Stimulated activated CD8-positive, alpha-beta memory T cell treated with anti-CD3 and anti-CD28 coated beads, Interleukin-7, amount 100 ng/mL, for 1 hour (primary cell): ENCODE measurements around the gene VEGFB.

Source experiments
- DNase-seq, 2 donors: peaks; one replicate each; pipeline ENCODE4 v3.0.0-alpha.2; 2020; ENCODE audit warnings: low read depth in 2 of 2

The VEGFB gene, protein sequence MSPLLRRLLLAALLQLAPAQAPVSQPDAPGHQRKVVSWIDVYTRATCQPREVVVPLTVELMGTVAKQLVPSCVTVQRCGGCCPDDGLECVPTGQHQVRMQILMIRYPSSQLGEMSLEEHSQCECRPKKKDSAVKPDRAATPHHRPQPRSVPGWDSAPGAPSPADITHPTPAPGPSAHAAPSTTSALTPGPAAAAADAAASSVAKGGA

GRCh38 chr11:64233913-64234586, at the start of gene VEGFB:
VEGFB (plus strand) TSS chr11:64234584; CDS start chr11:64234834, 250 bp downstream.
- DNase-seq = no peak

DNA sequence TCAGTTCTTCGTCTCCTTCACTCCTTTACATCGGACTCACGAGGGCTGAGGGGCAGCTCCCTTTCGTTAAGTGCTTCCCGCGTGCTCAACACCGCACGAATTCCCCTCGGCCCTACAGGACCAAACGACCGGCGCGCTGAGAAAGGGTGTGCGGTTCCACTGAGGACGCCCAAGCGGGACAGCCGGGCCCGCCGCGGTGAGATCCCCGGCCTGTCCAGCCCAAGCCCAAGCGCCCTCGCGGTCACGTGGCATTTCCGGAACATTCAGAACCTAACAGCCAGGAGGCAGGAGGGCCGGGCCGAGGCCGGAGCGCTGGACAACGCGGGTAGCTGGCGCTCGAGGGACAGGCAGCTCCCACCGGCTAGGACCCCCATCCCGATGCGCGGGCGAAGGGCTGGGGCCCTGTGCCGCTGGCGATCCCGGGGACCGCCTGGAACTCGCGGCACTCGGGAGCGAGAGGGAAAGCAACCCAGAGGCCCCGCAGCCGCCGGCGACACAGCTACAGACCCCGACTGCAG, 49.1 kb upstream of the VEGFB start:
- DNase-seq = no peak

DNA sequence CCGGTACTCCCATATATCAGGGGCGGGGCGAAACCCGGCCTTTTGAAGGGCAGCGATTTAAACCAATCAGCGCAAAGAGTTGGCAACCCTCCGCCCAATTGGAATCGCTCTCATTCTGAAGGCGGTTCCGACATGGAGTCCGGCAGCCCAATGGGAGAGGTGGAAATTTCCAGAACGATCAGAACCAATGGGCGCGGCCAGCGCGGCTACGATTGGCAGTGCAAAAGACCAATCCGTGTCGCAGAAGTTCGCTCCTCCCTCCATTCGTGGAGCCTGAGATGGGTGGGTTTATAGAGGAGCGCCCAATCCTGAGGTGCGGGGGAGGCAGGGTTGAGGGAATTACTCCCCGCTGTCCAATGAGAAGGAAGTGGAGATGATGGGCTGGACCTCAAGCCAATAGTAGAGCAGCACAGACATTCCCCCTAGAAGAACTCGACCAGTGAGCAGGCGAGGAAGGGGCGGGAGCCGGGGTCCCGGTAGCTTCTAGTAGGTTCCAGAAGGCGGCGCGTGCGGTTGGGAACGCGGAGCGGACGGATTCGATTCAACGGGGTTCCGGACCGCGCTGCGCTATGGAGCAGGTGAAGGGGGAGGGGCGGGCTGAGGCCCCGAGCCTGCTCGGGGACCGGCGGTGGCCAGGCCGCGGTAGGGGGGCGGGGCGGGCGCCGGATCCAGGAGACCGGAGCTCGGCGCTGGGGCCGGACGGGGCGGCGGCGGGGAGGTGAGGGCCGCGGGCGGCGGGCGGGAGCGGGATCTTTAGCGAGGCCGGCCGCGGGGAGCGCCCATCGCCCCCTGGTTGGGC, 48.5 kb upstream of the VEGFB start, which contains the start of gene STIP1:
TSS of gene STIP1 (plus strand) at position 479 of the 799 bp plus-strand sequence. CDS start at position 570, 91 bp downstream.
- DNase-seq = peak; percentile 95 to 97

- no peak for DNase-seq
Observed at GRCh38 chr11:64186492-64187165, 47.8 kb upstream of the VEGFB start.

GRCh38 chr11:64192434-64192833, 42.0 kb upstream of the VEGFB start:
- DNase-seq = no peak

GRCh38 chr11:64196626-64197025, 37.8 kb upstream of the VEGFB start:
- DNase-seq = no peak

- DNase-seq = no peak
Observed at GRCh38 chr11:64198511-64198910, 35.9 kb upstream of the VEGFB start.

DNA sequence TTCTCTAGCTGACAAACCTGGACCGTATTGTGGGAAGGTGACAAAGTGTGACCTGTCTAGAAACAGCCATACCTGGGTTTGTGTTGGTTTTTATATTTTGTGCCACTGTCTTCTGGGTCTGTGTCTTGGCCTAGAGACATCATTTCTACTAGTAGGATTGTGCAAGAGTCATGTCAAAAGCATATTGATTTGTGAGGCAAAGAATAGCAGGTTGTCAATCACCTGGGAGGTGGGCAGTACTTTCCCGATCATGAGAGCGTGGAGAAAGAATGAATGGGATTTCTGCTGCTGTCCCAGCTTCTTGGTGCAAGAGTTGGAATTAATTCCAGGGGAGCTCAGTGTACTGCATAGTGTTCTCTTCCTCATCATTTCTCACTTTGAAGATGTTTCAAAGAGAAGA, 32.8 kb upstream of the VEGFB start:
- no peak for DNase-seq

DNA sequence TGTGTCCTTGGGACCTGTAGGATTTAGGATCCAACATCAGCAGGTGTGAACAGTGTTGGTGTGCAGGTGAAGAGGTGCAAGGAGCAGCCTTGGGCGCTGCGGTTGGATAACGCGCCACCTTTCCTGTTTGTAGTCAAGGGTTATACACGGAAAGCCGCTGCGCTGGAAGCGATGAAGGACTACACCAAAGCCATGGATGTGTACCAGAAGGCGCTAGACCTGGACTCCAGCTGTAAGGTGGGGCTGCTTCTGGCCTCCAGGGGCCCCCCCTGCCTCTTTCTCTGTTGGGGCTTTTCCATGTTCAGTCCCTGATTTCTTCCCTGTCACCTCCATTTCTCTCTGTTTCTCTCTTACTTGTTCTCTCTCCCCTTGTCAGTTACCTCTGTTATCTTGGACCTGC, 31.4 kb upstream of the VEGFB start:
- no peak for DNase-seq

DNA sequence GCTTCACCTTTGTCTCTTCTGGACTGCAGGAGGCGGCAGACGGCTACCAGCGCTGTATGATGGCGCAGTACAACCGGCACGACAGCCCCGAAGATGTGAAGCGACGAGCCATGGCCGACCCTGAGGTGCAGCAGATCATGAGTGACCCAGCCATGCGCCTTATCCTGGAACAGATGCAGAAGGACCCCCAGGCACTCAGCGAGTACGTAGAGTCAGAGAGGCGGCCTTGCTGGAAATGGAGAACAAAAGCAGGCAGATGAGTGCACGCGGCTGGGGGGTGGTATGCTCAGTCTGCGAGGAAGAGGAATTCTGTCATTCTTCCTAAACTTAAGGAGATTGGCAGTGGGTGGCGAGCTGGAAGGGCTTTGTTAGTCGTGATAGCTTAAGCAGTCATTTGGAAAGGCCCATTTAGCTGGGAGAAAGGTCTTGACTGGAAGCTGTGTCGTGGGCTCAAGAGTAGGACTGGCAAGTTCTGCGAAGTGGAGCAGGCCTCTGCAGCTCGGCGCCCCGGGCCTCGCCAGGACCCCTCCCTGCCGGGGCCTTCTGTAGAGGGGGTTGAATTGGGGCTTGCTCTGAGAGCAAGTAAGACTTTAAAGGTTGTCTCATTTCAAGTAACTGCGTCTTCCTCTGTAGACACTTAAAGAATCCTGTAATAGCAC, 30.8 kb upstream of the VEGFB start:
- no peak for DNase-seq

DNA sequence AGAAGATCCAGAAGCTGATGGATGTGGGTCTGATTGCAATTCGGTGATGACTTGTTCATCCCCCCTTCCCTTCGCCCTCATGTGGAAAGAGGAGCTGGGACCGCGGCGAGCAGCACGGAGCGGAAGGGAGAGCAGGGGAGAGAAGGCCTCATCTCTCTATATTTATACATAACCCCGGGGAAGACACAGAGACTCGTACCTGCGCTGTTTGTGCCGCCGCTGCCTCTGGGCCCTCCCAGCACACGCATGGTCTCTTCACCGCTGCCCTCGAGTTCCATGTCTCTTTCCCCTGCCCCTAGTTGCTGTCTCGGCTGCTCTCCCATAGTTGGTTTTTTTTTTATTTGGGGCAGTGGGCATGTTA, 30.3 kb upstream of the VEGFB start:
- DNase-seq = no peak

- peak; percentile 63 to 73 for DNase-seq
Observed at GRCh38 chr11:64204464-64204989, 29.9 kb upstream of the VEGFB start.

GRCh38 chr11:64206457-64207255, 27.7 kb upstream of the VEGFB start, which contains the start of gene FERMT3:
FERMT3 (plus strand) TSS chr11:64206721; CDS start chr11:64207365, 644 bp downstream.
- DNase-seq = no peak

DNA sequence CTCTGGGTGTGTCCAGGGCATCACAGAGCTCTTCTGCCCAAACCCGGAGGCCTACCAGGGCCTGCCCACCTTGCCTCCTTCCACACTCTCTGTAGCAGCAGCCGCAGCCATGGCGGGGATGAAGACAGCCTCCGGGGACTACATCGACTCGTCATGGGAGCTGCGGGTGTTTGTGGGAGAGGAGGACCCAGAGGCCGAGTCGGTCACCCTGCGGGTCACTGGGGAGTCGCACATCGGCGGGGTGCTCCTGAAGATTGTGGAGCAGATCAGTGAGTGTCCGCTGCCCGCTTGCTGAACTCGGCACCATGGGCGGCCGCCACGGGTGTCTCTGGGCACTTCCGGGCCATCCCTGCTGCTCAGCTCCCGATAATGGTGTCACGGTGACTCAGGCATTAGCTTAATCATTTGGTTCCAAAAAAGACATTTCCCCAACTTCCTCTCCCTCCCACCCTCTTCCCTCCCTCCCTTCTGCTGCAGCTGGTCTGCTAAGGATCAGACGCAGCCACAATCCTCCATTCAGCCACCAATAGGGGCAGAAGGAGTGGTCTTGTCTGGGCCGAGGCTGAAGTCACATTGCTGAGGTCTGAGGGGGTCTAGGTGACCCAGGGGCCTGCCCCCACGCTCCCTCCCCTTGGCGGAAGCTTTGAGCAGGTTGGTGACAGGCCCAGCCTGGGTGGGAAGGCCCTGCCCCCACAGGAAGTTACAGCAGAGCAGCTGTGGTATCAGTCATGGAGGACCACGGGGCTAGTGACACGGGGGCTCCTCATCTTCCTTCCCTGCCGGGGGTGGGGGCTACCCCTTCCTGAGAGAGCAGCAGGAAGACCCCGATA, 26.9 kb upstream of the VEGFB start:
- DNase-seq = peak; percentile 54 to 60

GRCh38 chr11:64208086-64208795, 26.1 kb upstream of the VEGFB start:
- no peak for DNase-seq

DNA sequence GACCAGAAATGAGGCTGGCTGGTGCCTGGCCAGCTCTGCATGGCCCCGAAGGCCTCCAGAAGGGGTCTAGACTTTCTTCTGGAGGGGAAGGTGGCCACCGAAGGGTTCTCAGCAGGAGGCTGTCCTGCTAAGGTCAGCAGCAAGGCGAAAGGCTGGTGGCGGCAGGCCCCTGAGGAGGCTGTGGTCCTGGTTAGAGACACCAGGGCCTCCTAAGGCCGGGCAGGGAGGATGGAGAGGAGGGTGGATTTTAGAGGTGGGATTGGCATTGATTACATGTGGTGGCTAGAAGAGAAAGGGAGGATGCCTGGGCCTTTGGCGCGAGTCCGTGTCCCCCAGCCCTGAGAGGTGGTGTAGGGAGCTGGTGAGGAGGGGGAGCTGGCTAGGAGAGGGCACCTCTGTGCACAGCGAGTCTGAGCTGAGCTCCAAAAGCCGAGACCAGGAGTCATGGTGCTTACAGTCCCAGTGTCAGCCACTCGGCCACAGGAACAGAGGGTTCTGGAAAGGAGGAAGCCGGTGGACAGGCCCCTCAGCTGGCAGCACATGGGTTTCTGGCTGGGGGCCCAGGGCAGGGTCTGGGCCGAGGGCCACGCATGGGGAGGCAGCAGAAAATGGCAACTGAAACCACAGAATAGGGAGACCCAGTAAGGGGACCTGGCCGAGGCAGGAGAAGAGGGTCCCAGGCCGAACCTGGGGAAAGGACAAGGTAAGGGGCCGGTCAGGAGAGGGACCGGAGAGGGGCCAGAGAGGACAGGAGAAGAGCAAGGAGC, 25.4 kb upstream of the VEGFB start:
- DNase-seq = no peak

DNA sequence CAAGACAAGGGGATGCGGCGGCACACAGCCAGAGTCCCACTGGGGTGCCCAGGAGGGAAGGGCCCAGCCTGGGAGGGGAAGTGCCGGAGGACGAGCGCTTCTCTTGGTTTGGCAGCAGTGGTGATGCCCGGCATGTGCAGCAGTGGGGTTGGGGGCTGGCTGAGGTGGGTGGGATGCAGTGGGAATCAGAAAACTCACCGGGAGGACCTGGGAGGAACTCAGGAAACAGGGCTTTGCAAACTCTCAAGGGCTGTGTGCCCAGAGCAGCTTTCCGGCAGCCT, 24.9 kb upstream of the VEGFB start:
- no peak for DNase-seq
